ENCODE data around the gene TATDN2. TPM values are rescaled to one million over a fixed set of nuclear protein-coding genes. Genes with fewer than 3 reads are reported as not detected.

TATDN2 gene
- 21.1 TPM for total RNA-seq

- peak; percentile 91 for DNase-seq
Observed at GRCh38 chr3:10248184-10248983, at the start of gene TATDN2. Gene TATDN2 (plus strand): TSS chr3:10248459. CDS start chr3:10249201, 742 bp downstream.

- no peak for DNase-seq
Observed at GRCh38 chr3:10198761-10199649, 49.3 kb upstream of the TATDN2 start.

- DNase-seq = no peak
Observed at GRCh38 chr3:10204921-10205320, 43.3 kb upstream of the TATDN2 start.

GRCh38 chr3:10205451-10206165 lies 42.7 kb upstream of the TATDN2 start:
- no peak for DNase-seq

- DNase-seq = no peak
Observed at GRCh38 chr3:10206166-10206511, 42.1 kb upstream of the TATDN2 start.

GRCh38 chr3:10213156-10213792 lies 35.0 kb upstream of the TATDN2 start:
- DNase-seq = no peak

GRCh38 chr3:10215578-10216368 lies 32.5 kb upstream of the TATDN2 start:
- DNase-seq = no peak

- no peak for DNase-seq
Observed at GRCh38 chr3:10217359-10217758, 30.9 kb upstream of the TATDN2 start.

GRCh38 chr3:10219737-10220136 lies 28.5 kb upstream of the TATDN2 start:
- DNase-seq = no peak

- DNase-seq = no peak
Observed at GRCh38 chr3:10223676-10224639, 24.3 kb upstream of the TATDN2 start.

- DNase-seq = peak; percentile 60
Observed at GRCh38 chr3:10224794-10225665, 23.2 kb upstream of the TATDN2 start.

GRCh38 chr3:10226293-10226692 lies 22.0 kb upstream of the TATDN2 start:
- no peak for DNase-seq

- no peak for DNase-seq
Observed at GRCh38 chr3:10228248-10228950, 19.9 kb upstream of the TATDN2 start.

- DNase-seq = no peak
Observed at GRCh38 chr3:10229576-10229975, 18.7 kb upstream of the TATDN2 start.

GRCh38 chr3:10232137-10232536 lies 16.1 kb upstream of the TATDN2 start:
- no peak for DNase-seq

GRCh38 chr3:10233988-10234387 lies 14.3 kb upstream of the TATDN2 start:
- DNase-seq = no peak

GRCh38 chr3:10234526-10235230 lies 13.6 kb upstream of the TATDN2 start:
- no peak for DNase-seq

GRCh38 chr3:10235551-10235950 lies 12.7 kb upstream of the TATDN2 start:
- DNase-seq = no peak
